Mesothelial cell of epicardium (in vitro differentiated cells): ENCODE data around the gene DTNA. TPM values are rescaled to one million over a fixed set of nuclear protein-coding genes. Genes with fewer than 3 reads are reported as not detected.

Source experiments
- DNase-seq, 2 experiments: peaks; one replicate each; pipeline ENCODE4 v3.0.0; 2021; ENCODE audit warnings: low spot score in 2 of 2; ENCODE audit not compliant: unreplicated experiment in 2 of 2
- H3K27ac Mint-ChIP-seq: 2 replicates; pipeline ENCODE4 v1.8.0; 2021; ENCODE audit warnings: mixed read lengths
- H3K27me3 Mint-ChIP-seq: 2 replicates; pipeline ENCODE4 v1.8.0; 2021; ENCODE audit warnings: low read depth, mixed read lengths
- H3K36me3 Mint-ChIP-seq: 2 replicates; pipeline ENCODE4 v1.8.0; 2021; ENCODE audit warnings: mixed read lengths
- H3K4me1 Mint-ChIP-seq: 2 replicates; pipeline ENCODE4 v1.8.0; 2021; ENCODE audit warnings: mixed read lengths
- H3K4me3 Mint-ChIP-seq: 2 replicates; pipeline ENCODE4 v1.8.0; 2021; ENCODE audit warnings: mild to moderate bottlenecking, moderate library complexity, mixed read lengths
- H3K9me3 Mint-ChIP-seq: 2 replicates; pipeline ENCODE4 v1.8.0; 2021; ENCODE audit warnings: mixed read lengths
- CTCF ChIP-seq: fragments of 200-600 bp; sonication (generic); IDR thresholded peaks from one replicate; pipeline ENCODE4 v1.5.0; 2021; ENCODE audit warnings: antibody characterized with exemption; ENCODE audit not compliant: unreplicated experiment
- total RNA-seq: library from RNA; stranded (reverse); gene quantifications from 3 replicates; pipeline ENCODE4 v1.2.1, GENCODE V29; 2021

Gene DTNA
- total RNA-seq, 1 donor from 2014 or later = 10.1 TPM

GRCh38 chr18:34844732-34845459, 134.8 kb downstream of the DTNA start:
- Mint-ChIP-seq H3K36me3 (peaks cover 3% of the 10 kb centered on the region), H3K9me3 (peaks cover 6% of the 10 kb centered on the region), H3K4me3 (no peak overlapping the region), H3K27ac (peak overlapping the region; percentile 13), H3K4me1 (peaks cover 31% of the 10 kb centered on the region), H3K27me3 (no peaks in the 10 kb centered on the region)
- no peak for TF ChIP-seq CTCF
- no peak for DNase-seq

- no peak for DNase-seq
- TF ChIP-seq CTCF = no peak
- H3K36me3 Mint-ChIP-seq = peaks cover 6% of the 10 kb centered on the region
- peaks cover 9% of the 10 kb centered on the region for H3K4me1 Mint-ChIP-seq
- peaks cover 6% of the 10 kb centered on the region for H3K9me3 Mint-ChIP-seq
- no peaks in the 10 kb centered on the region for H3K27me3 Mint-ChIP-seq
- H3K27ac Mint-ChIP-seq = no peak overlapping the region
- H3K4me3 Mint-ChIP-seq = no peak overlapping the region
Observed at GRCh38 chr18:34847408-34847807, 137.3 kb downstream of the DTNA start.

DNA sequence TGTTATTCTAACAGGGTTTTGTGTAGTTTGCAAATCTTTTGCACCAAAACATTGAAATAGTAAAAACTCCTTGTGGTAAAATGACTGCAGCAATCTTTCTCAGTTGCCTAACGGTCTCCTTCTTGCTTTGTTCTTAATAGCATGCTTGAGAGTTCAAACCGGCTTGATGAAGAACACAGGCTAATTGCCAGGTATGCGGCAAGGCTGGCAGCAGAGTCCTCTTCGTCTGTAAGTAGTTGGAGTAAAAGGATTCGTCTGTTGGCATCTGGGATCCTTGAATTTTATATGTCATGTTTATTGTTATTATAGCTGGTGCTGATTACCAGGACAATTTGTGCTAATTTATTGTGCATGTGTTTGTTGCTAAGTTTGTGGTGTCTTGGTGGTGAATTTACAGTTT, 138.1 kb downstream of the DTNA start:
- H3K36me3 Mint-ChIP-seq = peaks cover 9% of the 10 kb centered on the region
- TF ChIP-seq CTCF = no peak
- DNase-seq = no peak
- H3K27ac Mint-ChIP-seq = no peak overlapping the region
- peaks cover 6% of the 10 kb centered on the region for H3K9me3 Mint-ChIP-seq
- H3K4me1 Mint-ChIP-seq = peaks cover 7% of the 10 kb centered on the region
- no peak overlapping the region for H3K4me3 Mint-ChIP-seq
- no peaks in the 10 kb centered on the region for H3K27me3 Mint-ChIP-seq

- Mint-ChIP-seq H3K27me3 (no peaks in the 10 kb centered on the region), H3K36me3 (peaks cover 9% of the 10 kb centered on the region), H3K4me1 (peaks cover 7% of the 10 kb centered on the region), H3K4me3 (no peak overlapping the region), H3K27ac (no peak overlapping the region), H3K9me3 (peaks cover 6% of the 10 kb centered on the region)
- no peak for DNase-seq
- no peak for TF ChIP-seq CTCF
Observed at GRCh38 chr18:34848695-34849094, 138.6 kb downstream of the DTNA start.

DNA sequence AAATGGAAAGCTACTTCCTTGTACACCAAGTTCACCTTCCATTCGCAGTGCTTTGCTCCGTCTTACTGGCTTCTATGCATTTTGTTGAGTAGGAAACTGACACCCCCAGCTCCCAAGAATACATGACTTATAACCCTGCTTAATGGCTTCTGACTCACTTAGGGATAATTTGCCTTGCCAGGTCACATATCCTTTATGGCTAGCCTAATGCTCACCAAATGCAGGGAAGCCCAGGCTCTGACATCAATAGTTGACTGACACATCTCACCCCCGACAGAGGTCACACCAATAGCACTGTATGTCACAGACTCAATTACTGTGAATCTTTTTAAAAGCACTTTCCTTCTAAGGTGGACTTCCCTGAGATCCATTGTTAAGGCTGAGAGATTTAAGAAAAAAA, 147.2 kb downstream of the DTNA start:
- Mint-ChIP-seq H3K4me3 (no peak overlapping the region), H3K4me1 (no peaks in the 10 kb centered on the region), H3K36me3 (peaks cover 9% of the 10 kb centered on the region), H3K9me3 (no peaks in the 10 kb centered on the region), H3K27ac (no peak overlapping the region), H3K27me3 (no peaks in the 10 kb centered on the region)
- no peak for DNase-seq
- TF ChIP-seq CTCF = no peak
